HG03558 (cell line): ENCODE results near the gene ARMH2.
"Not testable (repeated sequence)": the region's sequence is repeated elsewhere in the genome, so short reads cannot be mapped to it uniquely, and the experiment has no call there.

Experiments used
- ATAC-seq: cut with Tn5 transposase; IDR thresholded peaks from one replicate; pipeline ENCODE4 v1.9.1; 2021; ENCODE audit warnings: moderate number of reproducible peaks; ENCODE audit not compliant: unreplicated experiment; ENCODE audit errors: extremely low read depth

ARMH2 gene

GRCh38 chr6:24766680-24767462 lies 31.8 kb downstream of the ARMH2 start:
- peak; percentile 59 for ATAC-seq

GRCh38 chr6:24765968-24766367 lies 32.7 kb downstream of the ARMH2 start:
- not testable (repeated sequence) for ATAC-seq

- not testable (repeated sequence) for ATAC-seq
These were observed 33.6 kb downstream of the ARMH2 start for GRCh38 chr6:24764833-24765828.

- ATAC-seq = no peak
These were observed 35.1 kb downstream of the ARMH2 start for GRCh38 chr6:24763578-24763977.

GRCh38 chr6:24761851-24762250 lies 36.9 kb downstream of the ARMH2 start:
- no peak for ATAC-seq

GRCh38 chr6:24761193-24761835 lies 37.4 kb downstream of the ARMH2 start:
- ATAC-seq = no peak

GRCh38 chr6:24760210-24760609 lies 38.5 kb downstream of the ARMH2 start:
- no peak for ATAC-seq

GRCh38 chr6:24759718-24760117 lies 39.0 kb downstream of the ARMH2 start:
- no peak for ATAC-seq

- no peak for ATAC-seq
These were observed 41.1 kb downstream of the ARMH2 start for GRCh38 chr6:24757611-24758010.

- ATAC-seq = no peak
These were observed 43.4 kb downstream of the ARMH2 start for GRCh38 chr6:24755279-24755678.

- ATAC-seq = not testable (repeated sequence)
These were observed 44.3 kb downstream of the ARMH2 start for GRCh38 chr6:24754378-24754777.

GRCh38 chr6:24753545-24753944 lies 45.2 kb downstream of the ARMH2 start:
- ATAC-seq = no peak

GRCh38 chr6:24752917-24753492 lies 45.7 kb downstream of the ARMH2 start:
- no peak for ATAC-seq

- no peak for ATAC-seq
These were observed 46.2 kb downstream of the ARMH2 start for GRCh38 chr6:24752503-24752902.

GRCh38 chr6:24750878-24751277 lies 47.8 kb downstream of the ARMH2 start:
- not testable (repeated sequence) for ATAC-seq

GRCh38 chr6:24749297-24749696 lies 49.4 kb downstream of the ARMH2 start:
- no peak for ATAC-seq
